ENCODE results near the gene GCN1. TPM values are rescaled to one million over a fixed set of nuclear protein-coding genes. Genes with fewer than 3 reads are reported as not detected.

Gene GCN1
- polyA plus RNA-seq, 1 donor (not counting 4 experiments of a cell fraction or from before 2014, with no cell fraction given) = 34.1 TPM

DNA sequence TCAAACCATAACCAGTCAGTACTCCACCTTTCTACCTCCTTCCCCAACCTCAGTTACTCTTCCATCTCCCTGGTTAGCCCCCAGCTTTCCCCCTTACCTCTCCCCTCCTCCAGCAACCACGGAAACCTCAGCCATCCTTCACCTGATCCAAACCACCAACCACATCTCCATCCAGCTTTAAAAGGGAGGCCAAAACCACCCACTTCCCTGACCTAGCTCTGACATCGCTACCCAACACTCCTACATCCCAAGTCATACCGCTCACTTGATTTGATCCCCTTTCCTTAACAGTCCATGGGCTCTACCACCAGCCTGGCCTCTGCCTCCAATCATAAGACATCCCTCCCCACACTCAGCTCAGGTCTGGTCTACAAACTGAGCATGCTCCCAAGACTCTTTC is 79.4 kb downstream of the GCN1 start:
- H3K9me3 ChIP-seq (ENCODE audit: control insufficient read depth, low read depth, low read length) = no peaks in the 10 kb centered on the region
- peak overlapping the region; percentile 87 to 97 (median 89) for H3K4me3 ChIP-seq (ENCODE audit: control insufficient read depth in 2 of 3, extremely low read depth in 1 of 3, insufficient read depth in 2 of 3, low read depth in 1 of 3, low read length in 3 of 3)
- peaks cover 28% of the 10 kb centered on the region for H3K4me1 ChIP-seq (ENCODE audit: control insufficient read depth, extremely low read depth, insufficient read depth, low read length)
- DNase-seq (ENCODE audit: low read depth, low spot score) = no peak
- dilution Hi-C loops (cut with MboI; ENCODE audit: extremely low pct_ligation_motif_present, low sequenced_read_pairs) = no loop called here
- peaks cover 6 to 14% of the 10 kb centered on the region in 2 experiments for H3K36me3 ChIP-seq (ENCODE audit: control insufficient read depth in 2 of 2, extremely low read depth in 1 of 2, insufficient read depth in 2 of 2, low read length in 2 of 2)
- H3K4me2 ChIP-seq (ENCODE audit: control insufficient read depth, extremely low read depth, insufficient read depth, low read depth, low read length) = peak overlapping the region; percentile 86
- no peaks in the 10 kb centered on the region for H3K27me3 ChIP-seq (ENCODE audit: control insufficient read depth, extremely low read depth, insufficient read depth, low read length)
- H3K79me2 ChIP-seq (ENCODE audit: control insufficient read depth, insufficient read depth, low read length) = peaks cover 68% of the 10 kb centered on the region
- no peak for FAIRE-seq
- H2AFZ ChIP-seq (ENCODE audit: control insufficient read depth, low read length) = no peak overlapping the region
- H3K9ac ChIP-seq (ENCODE audit: control insufficient read depth, extremely low read depth, insufficient read depth, low read length) = peak overlapping the region; percentile 91
- no peak for TF ChIP-seq EZH2 (IDR thresholded peaks at IDR 0.05; ENCODE audit: low read length)
- TF ChIP-seq, protein P1, sequence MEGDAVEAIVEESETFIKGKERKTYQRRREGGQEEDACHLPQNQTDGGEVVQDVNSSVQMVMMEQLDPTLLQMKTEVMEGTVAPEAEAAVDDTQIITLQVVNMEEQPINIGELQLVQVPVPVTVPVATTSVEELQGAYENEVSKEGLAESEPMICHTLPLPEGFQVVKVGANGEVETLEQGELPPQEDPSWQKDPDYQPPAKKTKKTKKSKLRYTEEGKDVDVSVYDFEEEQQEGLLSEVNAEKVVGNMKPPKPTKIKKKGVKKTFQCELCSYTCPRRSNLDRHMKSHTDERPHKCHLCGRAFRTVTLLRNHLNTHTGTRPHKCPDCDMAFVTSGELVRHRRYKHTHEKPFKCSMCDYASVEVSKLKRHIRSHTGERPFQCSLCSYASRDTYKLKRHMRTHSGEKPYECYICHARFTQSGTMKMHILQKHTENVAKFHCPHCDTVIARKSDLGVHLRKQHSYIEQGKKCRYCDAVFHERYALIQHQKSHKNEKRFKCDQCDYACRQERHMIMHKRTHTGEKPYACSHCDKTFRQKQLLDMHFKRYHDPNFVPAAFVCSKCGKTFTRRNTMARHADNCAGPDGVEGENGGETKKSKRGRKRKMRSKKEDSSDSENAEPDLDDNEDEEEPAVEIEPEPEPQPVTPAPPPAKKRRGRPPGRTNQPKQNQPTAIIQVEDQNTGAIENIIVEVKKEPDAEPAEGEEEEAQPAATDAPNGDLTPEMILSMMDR (optimal IDR thresholded peaks at IDR 0.05 in 1 of 3, IDR thresholded peaks at IDR 0.05 in 1 of 3, conservative IDR thresholded peaks at IDR 0.05 in 1 of 3; ENCODE audit: extremely low read depth in 1 of 3, insufficient read depth in 2 of 3, low read length in 3 of 3) = no peak
- H4K20me1 ChIP-seq (ENCODE audit: control insufficient read depth, extremely low read depth, insufficient read depth, low read length) = peaks cover 5% of the 10 kb centered on the region
- H3K27ac ChIP-seq (ENCODE audit: control insufficient read depth, insufficient read depth, low read length) = no peak overlapping the region
- no peaks in the 10 kb centered on the region for H3K9me1 ChIP-seq (ENCODE audit: control insufficient read depth, extremely low read depth, insufficient read depth, low read length)

DNA sequence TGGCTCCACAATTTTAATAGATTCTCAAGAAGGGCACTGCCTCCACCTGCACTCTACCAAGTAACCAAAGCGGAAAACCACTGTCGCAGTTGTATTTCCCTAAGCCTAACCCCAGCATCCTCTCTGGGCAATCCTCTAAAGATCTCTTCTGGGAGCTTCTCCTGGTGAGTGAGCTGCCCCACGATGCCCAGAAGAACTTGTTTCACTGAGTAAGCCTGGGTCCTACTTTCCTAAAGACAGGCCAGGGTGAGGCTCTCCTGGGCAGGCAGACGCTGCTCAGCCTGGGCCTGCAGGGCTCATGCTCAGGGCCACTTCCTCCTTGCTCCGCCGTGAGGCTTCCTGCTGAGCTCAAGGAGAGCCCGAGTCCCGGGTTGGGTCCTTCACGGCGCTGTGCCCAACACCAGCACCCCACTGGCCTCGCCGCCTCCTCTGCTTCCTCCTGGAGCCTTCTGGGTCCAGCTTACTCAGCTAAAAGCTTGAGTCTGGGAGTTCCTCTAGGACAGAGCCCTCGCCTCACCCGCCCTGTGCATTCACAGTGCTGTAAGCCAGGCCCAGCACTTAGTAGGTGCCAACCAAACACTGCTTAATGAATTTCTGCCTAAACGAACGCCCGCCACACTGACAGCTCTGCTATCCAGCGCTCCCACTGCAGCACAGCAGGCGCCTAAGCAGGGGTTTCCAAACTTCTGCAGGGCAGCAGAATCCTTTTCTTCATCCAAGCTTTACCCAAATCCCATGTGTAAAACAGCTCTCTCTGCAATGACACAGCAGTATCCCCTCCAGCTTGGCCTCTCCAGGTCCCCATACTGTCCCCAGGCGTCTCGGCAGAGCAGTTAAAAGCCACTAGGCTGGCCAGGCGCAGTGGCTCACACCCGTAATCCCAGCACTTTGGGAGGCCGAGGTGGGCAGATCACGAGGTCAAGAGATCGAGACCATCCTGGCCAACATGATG is 83.7 kb downstream of the GCN1 start:
- TF ChIP-seq, protein P1 (optimal IDR thresholded peaks at IDR 0.05 in 1 of 3, IDR thresholded peaks at IDR 0.05 in 1 of 3, conservative IDR thresholded peaks at IDR 0.05 in 1 of 3; ENCODE audit: extremely low read depth in 1 of 3, insufficient read depth in 2 of 3, low read length in 3 of 3) = no peak
- no peak for TF ChIP-seq EZH2 (IDR thresholded peaks at IDR 0.05; ENCODE audit: low read length)
- Histone ChIP-seq H3K36me3 (ENCODE audit: control insufficient read depth in 2 of 2, extremely low read depth in 1 of 2, insufficient read depth in 2 of 2, low read length in 2 of 2) (peaks cover 13 to 14% of the 10 kb centered on the region in 2 experiments), H3K27me3 (ENCODE audit: control insufficient read depth, extremely low read depth, insufficient read depth, low read length) (no peaks in the 10 kb centered on the region), H4K20me1 (ENCODE audit: control insufficient read depth, extremely low read depth, insufficient read depth, low read length) (peaks cover 12% of the 10 kb centered on the region), H3K27ac (ENCODE audit: control insufficient read depth, insufficient read depth, low read length) (no peak overlapping the region), H3K79me2 (ENCODE audit: control insufficient read depth, insufficient read depth, low read length) (peaks cover 93% of the 10 kb centered on the region), H3K4me1 (ENCODE audit: control insufficient read depth, extremely low read depth, insufficient read depth, low read length) (peaks cover 13% of the 10 kb centered on the region), H3K9me3 (ENCODE audit: control insufficient read depth, low read depth, low read length) (no peaks in the 10 kb centered on the region), H3K9me1 (ENCODE audit: control insufficient read depth, extremely low read depth, insufficient read depth, low read length) (no peaks in the 10 kb centered on the region), H3K9ac (ENCODE audit: control insufficient read depth, extremely low read depth, insufficient read depth, low read length) (no peak overlapping the region), H3K4me3 (ENCODE audit: control insufficient read depth in 2 of 3, extremely low read depth in 1 of 3, insufficient read depth in 2 of 3, low read depth in 1 of 3, low read length in 3 of 3) (no peak overlapping the region), H2AFZ (ENCODE audit: control insufficient read depth, low read length) (no peak overlapping the region), H3K4me2 (ENCODE audit: control insufficient read depth, extremely low read depth, insufficient read depth, low read depth, low read length) (no peak overlapping the region)
- FAIRE-seq (no peak), DNase-seq (ENCODE audit: low read depth, low spot score) (no peak)
- dilution Hi-C loops (cut with MboI; ENCODE audit: extremely low pct_ligation_motif_present, low sequenced_read_pairs) = no loop called here
